ENCODE data around the gene CTXN2.

Gene CTXN2

GRCh38 chr15:48222627-48223026 is 31.2 kb downstream of the CTXN2 start:
- Histone ChIP-seq H3K4me3 (ENCODE audit: low read length) (no peak overlapping the region), H3K36me3 (ENCODE audit: control insufficient read depth, insufficient read depth, low read length, severe bottlenecking) (no peaks in the 10 kb centered on the region), H3K4me1 (ENCODE audit: control insufficient read depth, insufficient read depth, low read length) (no peaks in the 10 kb centered on the region), H3K27me3 (replicated peaks; ENCODE audit: control insufficient read depth, insufficient read depth, low read length) (no peaks in the 10 kb centered on the region), H3K9ac (ENCODE audit: low read length) (no peak overlapping the region), H3K9me3 (ENCODE audit: control insufficient read depth, low read length) (no peaks in the 10 kb centered on the region)
- no peak for DNase-seq (ENCODE audit: low read depth)

DNA sequence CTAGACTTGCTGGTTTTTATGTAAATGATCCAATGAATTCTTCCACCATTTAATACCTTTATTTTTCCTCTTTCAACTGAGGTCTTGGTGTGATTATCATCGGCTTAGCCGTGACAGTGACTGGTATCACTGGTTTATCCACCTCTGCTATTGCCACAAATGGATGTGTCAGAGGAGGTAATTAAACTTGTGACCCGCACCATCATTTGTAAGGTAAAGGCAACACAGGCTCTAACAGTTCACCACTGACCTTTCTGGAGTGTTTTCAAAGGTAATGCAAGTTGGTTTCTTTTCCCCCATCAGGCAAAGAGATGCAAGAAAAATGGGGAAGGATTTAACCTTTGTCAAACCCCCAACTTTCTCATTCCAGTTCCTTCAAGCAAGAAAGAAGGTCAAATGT is 34.3 kb downstream of the CTXN2 start:
- H3K27me3 ChIP-seq (replicated peaks; ENCODE audit: control insufficient read depth, insufficient read depth, low read length) = no peaks in the 10 kb centered on the region
- H3K9ac ChIP-seq (ENCODE audit: low read length) = no peak overlapping the region
- no peaks in the 10 kb centered on the region for H3K9me3 ChIP-seq (ENCODE audit: control insufficient read depth, low read length)
- no peak for DNase-seq (ENCODE audit: low read depth)
- H3K4me1 ChIP-seq (ENCODE audit: control insufficient read depth, insufficient read depth, low read length) = no peaks in the 10 kb centered on the region
- H3K36me3 ChIP-seq (ENCODE audit: control insufficient read depth, insufficient read depth, low read length, severe bottlenecking) = no peaks in the 10 kb centered on the region
- H3K4me3 ChIP-seq (ENCODE audit: low read length) = no peak overlapping the region

GRCh38 chr15:48230498-48230897 is 39.0 kb downstream of the CTXN2 start:
- H3K36me3 ChIP-seq (ENCODE audit: control insufficient read depth, insufficient read depth, low read length, severe bottlenecking) = no peaks in the 10 kb centered on the region
- no peaks in the 10 kb centered on the region for H3K9me3 ChIP-seq (ENCODE audit: control insufficient read depth, low read length)
- H3K9ac ChIP-seq (ENCODE audit: low read length) = no peak overlapping the region
- no peaks in the 10 kb centered on the region for H3K27me3 ChIP-seq (replicated peaks; ENCODE audit: control insufficient read depth, insufficient read depth, low read length)
- no peak overlapping the region for H3K4me3 ChIP-seq (ENCODE audit: low read length)
- no peak for DNase-seq (ENCODE audit: low read depth)
- H3K4me1 ChIP-seq (ENCODE audit: control insufficient read depth, insufficient read depth, low read length) = no peaks in the 10 kb centered on the region

DNA sequence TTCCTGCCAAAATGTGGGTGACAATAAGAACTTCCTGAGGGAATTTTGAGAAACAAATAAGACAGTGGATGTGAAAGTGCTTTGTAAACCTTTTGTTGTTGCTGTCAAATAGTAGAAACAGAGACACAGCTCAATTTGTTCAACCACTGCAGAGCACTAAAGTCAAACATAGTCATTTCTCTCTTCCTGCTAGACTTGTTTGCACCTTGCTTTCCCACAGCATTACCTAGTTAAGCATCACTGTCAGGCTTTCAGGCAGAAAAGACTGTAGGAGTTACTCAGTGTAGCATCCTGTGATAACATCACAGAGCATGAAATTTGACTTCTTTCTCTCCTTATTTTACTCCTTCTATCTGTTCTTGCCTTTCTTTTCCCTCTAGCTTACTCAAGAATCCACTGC is 41.8 kb downstream of the CTXN2 start:
- no peaks in the 10 kb centered on the region for H3K4me1 ChIP-seq (ENCODE audit: control insufficient read depth, insufficient read depth, low read length)
- no peak overlapping the region for H3K4me3 ChIP-seq (ENCODE audit: low read length)
- no peaks in the 10 kb centered on the region for H3K36me3 ChIP-seq (ENCODE audit: control insufficient read depth, insufficient read depth, low read length, severe bottlenecking)
- H3K9ac ChIP-seq (ENCODE audit: low read length) = no peak overlapping the region
- DNase-seq (ENCODE audit: low read depth) = no peak
- H3K9me3 ChIP-seq (ENCODE audit: control insufficient read depth, low read length) = no peaks in the 10 kb centered on the region
- no peaks in the 10 kb centered on the region for H3K27me3 ChIP-seq (replicated peaks; ENCODE audit: control insufficient read depth, insufficient read depth, low read length)

- Histone ChIP-seq H3K36me3 (ENCODE audit: control insufficient read depth, insufficient read depth, low read length, severe bottlenecking) (no peaks in the 10 kb centered on the region), H3K9ac (ENCODE audit: low read length) (no peak overlapping the region), H3K27me3 (replicated peaks; ENCODE audit: control insufficient read depth, insufficient read depth, low read length) (no peaks in the 10 kb centered on the region), H3K9me3 (ENCODE audit: control insufficient read depth, low read length) (no peaks in the 10 kb centered on the region), H3K4me3 (ENCODE audit: low read length) (no peak overlapping the region), H3K4me1 (ENCODE audit: control insufficient read depth, insufficient read depth, low read length) (no peaks in the 10 kb centered on the region)
- DNase-seq (ENCODE audit: low read depth) = no peak
Measured at GRCh38 chr15:48239334-48239733, 47.9 kb downstream of the CTXN2 start.

GRCh38 chr15:48242015-48242414 is 50.5 kb downstream of the CTXN2 start:
- Histone ChIP-seq H3K4me3 (ENCODE audit: low read length) (no peak overlapping the region), H3K36me3 (ENCODE audit: control insufficient read depth, insufficient read depth, low read length, severe bottlenecking) (no peaks in the 10 kb centered on the region), H3K9me3 (ENCODE audit: control insufficient read depth, low read length) (no peaks in the 10 kb centered on the region), H3K9ac (ENCODE audit: low read length) (no peak overlapping the region), H3K27me3 (replicated peaks; ENCODE audit: control insufficient read depth, insufficient read depth, low read length) (no peaks in the 10 kb centered on the region), H3K4me1 (ENCODE audit: control insufficient read depth, insufficient read depth, low read length) (no peaks in the 10 kb centered on the region)
- DNase-seq (ENCODE audit: low read depth) = no peak

- no peak for DNase-seq (ENCODE audit: low read depth)
- no peak overlapping the region for H3K9ac ChIP-seq (ENCODE audit: low read length)
- H3K4me3 ChIP-seq (ENCODE audit: low read length) = no peak overlapping the region
- no peaks in the 10 kb centered on the region for H3K27me3 ChIP-seq (replicated peaks; ENCODE audit: control insufficient read depth, insufficient read depth, low read length)
- no peaks in the 10 kb centered on the region for H3K4me1 ChIP-seq (ENCODE audit: control insufficient read depth, insufficient read depth, low read length)
- H3K36me3 ChIP-seq (ENCODE audit: control insufficient read depth, insufficient read depth, low read length, severe bottlenecking) = no peaks in the 10 kb centered on the region
- no peaks in the 10 kb centered on the region for H3K9me3 ChIP-seq (ENCODE audit: control insufficient read depth, low read length)
Measured at GRCh38 chr15:48242535-48242934, 51.1 kb downstream of the CTXN2 start.

DNA sequence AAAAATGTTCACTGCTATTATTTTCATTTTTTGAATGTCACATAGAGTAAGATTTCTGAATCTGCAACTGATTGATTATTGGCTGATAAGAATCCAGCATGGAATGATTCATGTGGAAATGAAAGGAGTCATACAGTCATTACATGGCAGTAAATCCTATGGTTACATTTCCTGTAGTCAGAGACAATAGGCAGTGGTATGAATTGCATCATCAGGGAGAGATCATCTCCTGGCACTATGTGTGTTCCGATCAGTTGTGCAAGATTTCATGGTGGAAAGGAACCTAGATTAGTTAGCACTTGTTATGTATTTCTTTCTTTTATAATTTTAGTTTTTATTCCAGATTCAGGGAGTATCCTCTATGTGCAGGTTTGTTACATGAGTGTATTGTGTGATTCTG is 53.5 kb downstream of the CTXN2 start:
- no peak for DNase-seq (ENCODE audit: low read depth)
- H3K9me3 ChIP-seq (ENCODE audit: control insufficient read depth, low read length) = no peaks in the 10 kb centered on the region
- peaks cover 5% of the 10 kb centered on the region for H3K4me1 ChIP-seq (ENCODE audit: control insufficient read depth, insufficient read depth, low read length)
- no peaks in the 10 kb centered on the region for H3K27me3 ChIP-seq (replicated peaks; ENCODE audit: control insufficient read depth, insufficient read depth, low read length)
- no peak overlapping the region for H3K9ac ChIP-seq (ENCODE audit: low read length)
- H3K36me3 ChIP-seq (ENCODE audit: control insufficient read depth, insufficient read depth, low read length, severe bottlenecking) = no peaks in the 10 kb centered on the region
- no peak overlapping the region for H3K4me3 ChIP-seq (ENCODE audit: low read length)

- H3K9ac ChIP-seq (ENCODE audit: low read length) = no peak overlapping the region
- H3K36me3 ChIP-seq (ENCODE audit: control insufficient read depth, insufficient read depth, low read length, severe bottlenecking) = no peaks in the 10 kb centered on the region
- no peaks in the 10 kb centered on the region for H3K9me3 ChIP-seq (ENCODE audit: control insufficient read depth, low read length)
- H3K4me3 ChIP-seq (ENCODE audit: low read length) = no peak overlapping the region
- DNase-seq (ENCODE audit: low read depth) = no peak
- no peaks in the 10 kb centered on the region for H3K27me3 ChIP-seq (replicated peaks; ENCODE audit: control insufficient read depth, insufficient read depth, low read length)
- H3K4me1 ChIP-seq (ENCODE audit: control insufficient read depth, insufficient read depth, low read length) = peaks cover 14% of the 10 kb centered on the region
Measured at GRCh38 chr15:48248414-48248813, 56.9 kb downstream of the CTXN2 start.

DNA sequence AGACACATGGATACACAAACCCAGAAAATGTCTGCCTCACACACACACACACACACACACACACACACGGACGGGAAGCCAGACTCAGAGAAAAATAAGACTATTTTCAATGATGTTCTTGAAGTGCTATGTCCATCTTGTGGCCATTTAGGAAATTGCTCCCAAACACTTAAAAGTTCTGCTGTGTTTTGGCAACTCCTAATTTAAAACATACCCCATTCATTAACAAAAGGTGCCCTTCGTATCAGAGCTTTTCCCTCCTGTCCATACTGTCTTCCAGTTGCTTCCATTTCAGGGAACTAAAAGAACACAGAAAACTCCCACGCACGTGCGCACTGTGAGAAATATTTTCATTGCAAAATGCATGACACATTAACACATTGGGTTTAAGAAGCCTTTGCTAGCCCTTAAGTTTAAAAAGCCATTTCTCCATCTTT is 59.2 kb downstream of the CTXN2 start:
- H3K27me3 ChIP-seq (replicated peaks; ENCODE audit: control insufficient read depth, insufficient read depth, low read length) = no peaks in the 10 kb centered on the region
- H3K9me3 ChIP-seq (ENCODE audit: control insufficient read depth, low read length) = no peaks in the 10 kb centered on the region
- H3K4me1 ChIP-seq (ENCODE audit: control insufficient read depth, insufficient read depth, low read length) = peaks cover 14% of the 10 kb centered on the region
- H3K36me3 ChIP-seq (ENCODE audit: control insufficient read depth, insufficient read depth, low read length, severe bottlenecking) = no peaks in the 10 kb centered on the region
- H3K4me3 ChIP-seq (ENCODE audit: low read length) = no peak overlapping the region
- peak; percentile 80 for DNase-seq (ENCODE audit: low read depth)
- H3K9ac ChIP-seq (ENCODE audit: low read length) = peak overlapping the region; percentile 27

- H3K9ac ChIP-seq (ENCODE audit: low read length) = no peak overlapping the region
- no peaks in the 10 kb centered on the region for H3K36me3 ChIP-seq (ENCODE audit: control insufficient read depth, insufficient read depth, low read length, severe bottlenecking)
- H3K4me1 ChIP-seq (ENCODE audit: control insufficient read depth, insufficient read depth, low read length) = peaks cover 14% of the 10 kb centered on the region
- peaks cover 3% of the 10 kb centered on the region for H3K27me3 ChIP-seq (replicated peaks; ENCODE audit: control insufficient read depth, insufficient read depth, low read length)
- DNase-seq (ENCODE audit: low read depth) = no peak
- no peaks in the 10 kb centered on the region for H3K9me3 ChIP-seq (ENCODE audit: control insufficient read depth, low read length)
- H3K4me3 ChIP-seq (ENCODE audit: low read length) = no peak overlapping the region
Measured at GRCh38 chr15:48253172-48253571, 61.7 kb downstream of the CTXN2 start.

Measured in adipocyte (in vitro differentiated cells).